Upper lobe of right lung (tissue), 1 donor: Measurements from ENCODE around the gene CACHD1. TPM values are rescaled to one million over a fixed set of nuclear protein-coding genes. Genes with fewer than 3 reads are reported as not detected.

Experiments used
- ATAC-seq: fragments of 200-7000 bp; cut with Tn5 transposase; one replicate; pipeline ENCODE4 v1.9.1; 2020; ENCODE audit warnings: mild to moderate bottlenecking, moderate library complexity
- DNase-seq: peaks from one replicate; pipeline ENCODE4 v3.0.0-alpha.2; 2020
- H3K27ac ChIP-seq: fragments of 200-600 bp; one replicate; pipeline ENCODE4 v1.8.0; 2022
- H3K27me3 ChIP-seq: fragments of 200-600 bp; one replicate; pipeline ENCODE4 v1.8.0; 2022; ENCODE audit warnings: mild to moderate bottlenecking
- H3K36me3 ChIP-seq: fragments of 200-600 bp; one replicate; pipeline ENCODE4 v1.8.0; 2022
- H3K4me1 ChIP-seq: fragments of 200-600 bp; one replicate; pipeline ENCODE4 v1.8.0; 2022
- H3K4me3 ChIP-seq: fragments of 200-600 bp; one replicate; pipeline ENCODE4 v1.8.0; 2022; ENCODE audit warnings: mild to moderate bottlenecking
- H3K9me3 ChIP-seq: fragments of 200-600 bp; one replicate; pipeline ENCODE4 v1.8.0; 2022
- intact Hi-C: fragments of 100-400 bp; cut with DNase I; formaldehyde crosslinking; loops from one replicate; pipeline ENCODE4 v1.11.0; 2022
- total RNA-seq: library from RNA; stranded (reverse); fragmentation: NEBNext Ultra II Directional; extraction: Animal tissue kit (Norgen Biotek cat#: 25700); gene quantifications from one replicate; pipeline ENCODE4 v1.2.1, GENCODE V29; 2021
- TF ChIP-seq, protein P1 (sequence below): fragments of 200-600 bp; IDR thresholded peaks from one replicate; pipeline ENCODE4 v1.8.0; 2022; ENCODE audit warnings: antibody characterized with exemption
- donor health status: DM: no; HTN: yes; CAD: no; lungs with severe emphysema.

The CACHD1 gene
- total RNA-seq, 1 donor from 2014 or later = 31.8 TPM

DNA sequence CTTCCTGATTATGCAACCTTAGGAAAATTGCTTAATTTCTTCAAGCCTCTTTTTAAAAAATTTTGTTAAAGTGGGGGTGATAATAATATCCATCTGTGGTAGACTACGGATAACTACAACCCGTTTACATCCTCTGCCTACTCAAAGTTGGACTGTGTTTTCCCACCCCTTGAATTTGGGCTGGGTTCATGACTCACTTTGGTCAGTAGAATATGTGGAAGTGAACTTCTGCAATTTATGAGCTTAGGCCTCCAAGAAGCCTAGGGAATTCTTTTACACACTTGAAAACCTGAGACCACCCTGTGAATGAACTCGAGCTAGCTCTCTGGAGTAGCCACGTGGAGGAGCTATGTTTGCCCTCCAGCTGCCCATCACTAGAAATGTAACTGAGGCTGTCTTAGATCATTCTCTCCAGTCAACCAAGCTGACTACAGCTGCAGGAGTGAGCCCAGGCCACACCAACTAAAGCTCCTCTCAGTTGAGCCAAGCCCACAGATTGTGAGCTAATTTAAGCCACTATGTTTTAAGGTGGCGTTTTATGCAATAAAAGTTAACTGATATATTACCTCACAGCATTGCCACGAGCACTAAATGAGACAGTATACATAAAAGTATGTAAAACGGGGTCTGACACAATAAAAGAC is 29.6 kb upstream of the CACHD1 start:
- Histone ChIP-seq H3K36me3 (no peaks in the 10 kb centered on the region), H3K27me3 (no peaks in the 10 kb centered on the region), H3K9me3 (no peaks in the 10 kb centered on the region), H3K4me3 (no peak overlapping the region), H3K4me1 (no peaks in the 10 kb centered on the region), H3K27ac (no peak overlapping the region)
- TF ChIP-seq, protein P1, sequence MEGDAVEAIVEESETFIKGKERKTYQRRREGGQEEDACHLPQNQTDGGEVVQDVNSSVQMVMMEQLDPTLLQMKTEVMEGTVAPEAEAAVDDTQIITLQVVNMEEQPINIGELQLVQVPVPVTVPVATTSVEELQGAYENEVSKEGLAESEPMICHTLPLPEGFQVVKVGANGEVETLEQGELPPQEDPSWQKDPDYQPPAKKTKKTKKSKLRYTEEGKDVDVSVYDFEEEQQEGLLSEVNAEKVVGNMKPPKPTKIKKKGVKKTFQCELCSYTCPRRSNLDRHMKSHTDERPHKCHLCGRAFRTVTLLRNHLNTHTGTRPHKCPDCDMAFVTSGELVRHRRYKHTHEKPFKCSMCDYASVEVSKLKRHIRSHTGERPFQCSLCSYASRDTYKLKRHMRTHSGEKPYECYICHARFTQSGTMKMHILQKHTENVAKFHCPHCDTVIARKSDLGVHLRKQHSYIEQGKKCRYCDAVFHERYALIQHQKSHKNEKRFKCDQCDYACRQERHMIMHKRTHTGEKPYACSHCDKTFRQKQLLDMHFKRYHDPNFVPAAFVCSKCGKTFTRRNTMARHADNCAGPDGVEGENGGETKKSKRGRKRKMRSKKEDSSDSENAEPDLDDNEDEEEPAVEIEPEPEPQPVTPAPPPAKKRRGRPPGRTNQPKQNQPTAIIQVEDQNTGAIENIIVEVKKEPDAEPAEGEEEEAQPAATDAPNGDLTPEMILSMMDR = no peak
- intact Hi-C loops = no loop called here
- DNase-seq (no peak), ATAC-seq (no peak)

GRCh38 chr1:64451440-64451839 is 18.5 kb upstream of the CACHD1 start:
- DNase-seq = no peak
- no peak overlapping the region for H3K27ac ChIP-seq
- no peak for ATAC-seq
- no peaks in the 10 kb centered on the region for H3K36me3 ChIP-seq
- intact Hi-C loops = no loop called here
- TF ChIP-seq, protein P1 = no peak
- no peaks in the 10 kb centered on the region for H3K9me3 ChIP-seq
- H3K4me1 ChIP-seq = no peaks in the 10 kb centered on the region
- no peak overlapping the region for H3K4me3 ChIP-seq
- no peaks in the 10 kb centered on the region for H3K27me3 ChIP-seq

DNA sequence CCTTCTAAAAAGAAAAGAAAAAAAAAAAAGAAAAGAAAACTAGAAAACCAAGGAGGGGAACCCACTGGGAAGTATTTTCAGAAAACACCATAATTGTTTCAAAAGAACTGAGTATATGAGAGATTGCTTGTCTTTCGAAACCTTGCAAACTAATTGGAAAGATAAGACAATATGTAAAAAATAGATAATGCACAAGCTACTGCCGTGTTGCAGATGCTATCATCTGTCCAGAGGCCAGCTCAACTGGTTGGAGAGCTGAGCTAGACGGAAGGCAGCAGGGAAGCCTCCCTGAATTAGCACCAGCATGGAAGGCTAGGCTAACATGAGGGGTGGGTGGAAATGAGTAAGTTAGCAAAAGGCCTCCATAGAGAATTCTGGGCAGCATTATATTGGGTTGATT is 16.2 kb upstream of the CACHD1 start:
- Histone ChIP-seq H3K36me3 (no peaks in the 10 kb centered on the region), H3K27me3 (no peaks in the 10 kb centered on the region), H3K27ac (no peak overlapping the region), H3K4me3 (no peak overlapping the region), H3K9me3 (no peaks in the 10 kb centered on the region), H3K4me1 (no peaks in the 10 kb centered on the region)
- TF ChIP-seq, protein P1 = no peak
- ATAC-seq (no peak), DNase-seq (no peak)
- intact Hi-C loops = no loop called here

DNA sequence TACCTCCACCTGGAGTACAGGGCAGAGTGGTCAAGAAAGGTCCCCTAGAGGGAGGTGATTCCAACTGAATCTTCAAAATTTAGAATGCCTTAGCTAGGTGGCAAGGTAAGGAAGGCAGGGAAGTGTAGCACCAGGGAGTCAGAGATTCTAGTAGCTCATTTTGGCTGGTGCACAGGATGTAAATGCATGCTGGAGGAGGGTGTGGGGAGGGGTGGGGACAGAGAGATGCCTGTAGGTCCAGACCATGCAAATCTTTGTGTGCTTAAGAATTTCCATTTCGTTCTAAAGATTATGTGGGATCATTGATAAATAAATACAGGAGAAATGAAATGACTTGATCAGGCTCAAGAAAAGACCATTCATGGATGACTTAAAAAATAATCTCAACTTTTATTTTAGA is 11.0 kb upstream of the CACHD1 start:
- TF ChIP-seq, protein P1 = no peak
- ATAC-seq = no peak
- no peak for DNase-seq
- Histone ChIP-seq H3K36me3 (no peaks in the 10 kb centered on the region), H3K4me3 (no peak overlapping the region), H3K9me3 (no peaks in the 10 kb centered on the region), H3K27ac (no peak overlapping the region), H3K4me1 (no peaks in the 10 kb centered on the region), H3K27me3 (no peaks in the 10 kb centered on the region)
- intact Hi-C loops = no loop called here

GRCh38 chr1:64459743-64460142 is 10.2 kb upstream of the CACHD1 start:
- Histone ChIP-seq H3K27me3 (no peaks in the 10 kb centered on the region), H3K9me3 (no peaks in the 10 kb centered on the region), H3K36me3 (no peaks in the 10 kb centered on the region), H3K27ac (no peak overlapping the region), H3K4me1 (no peaks in the 10 kb centered on the region), H3K4me3 (no peak overlapping the region)
- intact Hi-C loops = no loop called here
- TF ChIP-seq, protein P1 = no peak
- DNase-seq (no peak), ATAC-seq (no peak)

- TF ChIP-seq, protein P1 = no peak
- ATAC-seq (no peak), DNase-seq (no peak)
- H3K27ac ChIP-seq = no peak overlapping the region
- H3K27me3 ChIP-seq = no peaks in the 10 kb centered on the region
- no peaks in the 10 kb centered on the region for H3K9me3 ChIP-seq
- H3K4me1 ChIP-seq = no peaks in the 10 kb centered on the region
- H3K4me3 ChIP-seq = no peak overlapping the region
- intact Hi-C loops = no loop called here
- no peaks in the 10 kb centered on the region for H3K36me3 ChIP-seq
Measured at GRCh38 chr1:64466033-64466432, 3.9 kb upstream of the CACHD1 start.
